TTC549 (cell line): ENCODE data around the gene CACNB2.
A peak's percentile ranks its signal among the peaks of the same experiment; 100 is the strongest.

Experiments used
- FAIRE-seq: peaks from 2 replicates; lab custom pipeline; 2012; peaks lifted over from hg19 to GRCh38; lab: Jason Lieb, UNC

Gene CACNB2

DNA sequence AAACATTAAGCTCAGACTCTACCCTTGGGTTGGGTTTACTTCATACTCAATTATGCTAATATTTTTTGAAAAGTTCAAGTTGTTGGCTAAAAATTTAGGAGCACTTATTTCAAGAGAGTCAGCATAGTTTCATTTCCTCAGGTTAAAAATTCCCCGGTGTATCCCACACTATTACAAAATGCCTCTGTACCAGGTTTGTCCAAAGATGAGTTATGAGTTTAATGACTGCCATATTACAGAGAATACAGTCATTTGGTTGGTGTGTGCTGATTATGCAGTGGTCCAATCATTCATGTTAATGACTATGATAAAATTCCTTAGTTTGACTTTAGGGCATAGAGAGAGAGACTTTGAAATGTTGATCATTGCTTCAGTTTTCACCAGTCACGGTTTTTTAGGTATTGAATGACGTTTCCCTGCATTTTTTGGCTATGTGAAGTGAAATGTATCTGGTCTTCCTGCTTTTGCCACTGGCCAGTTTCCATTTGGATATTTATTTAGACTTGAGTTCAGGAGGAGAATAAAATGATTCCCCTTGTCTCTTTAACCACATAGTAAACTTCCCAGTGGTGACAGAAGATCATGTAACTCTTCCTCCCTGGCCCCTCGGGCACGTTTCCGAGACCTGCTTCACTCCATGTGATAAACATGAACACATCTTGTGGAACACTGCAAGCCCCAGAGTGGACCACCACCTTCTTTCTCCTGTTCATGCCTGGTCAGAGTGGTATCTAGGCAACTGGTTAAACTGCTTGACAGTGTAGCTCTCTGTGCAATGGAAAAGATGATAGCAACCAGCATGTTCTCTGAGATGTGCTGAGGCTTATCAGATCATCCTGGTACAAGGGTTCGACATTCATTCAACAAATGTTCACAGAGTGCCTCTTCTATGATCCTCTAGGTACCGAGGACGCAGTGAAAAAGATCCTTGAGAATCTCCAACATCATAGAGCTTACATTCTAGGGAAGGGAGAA, 153.6 kb downstream of the CACNB2 start:
- no peak for FAIRE-seq

- no peak for FAIRE-seq
These were observed 154.4 kb downstream of the CACNB2 start for GRCh38 chr10:18294633-18295032.

DNA sequence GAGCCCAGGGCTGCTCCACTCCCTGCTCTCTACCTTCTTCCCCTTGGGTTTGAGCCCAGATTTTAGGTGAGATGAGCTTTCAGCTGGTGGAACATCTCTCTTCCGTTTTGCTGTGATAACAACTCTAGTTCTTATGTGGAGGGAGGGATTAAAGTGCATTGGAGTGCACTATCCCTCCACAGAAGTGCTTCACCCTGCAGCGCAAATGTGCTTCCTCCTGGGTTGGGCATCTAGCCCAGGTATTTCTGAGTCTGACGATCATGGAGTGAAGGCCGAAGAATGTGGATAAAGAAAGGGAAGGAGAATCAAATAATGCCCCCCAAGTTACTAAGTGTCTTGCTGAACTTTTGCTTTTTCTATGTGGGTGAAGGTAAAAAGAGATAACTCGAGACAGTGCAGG, 157.4 kb downstream of the CACNB2 start:
- FAIRE-seq: no peak

GRCh38 chr10:18298256-18298655, 158.0 kb downstream of the CACNB2 start:
- FAIRE-seq: no peak

DNA sequence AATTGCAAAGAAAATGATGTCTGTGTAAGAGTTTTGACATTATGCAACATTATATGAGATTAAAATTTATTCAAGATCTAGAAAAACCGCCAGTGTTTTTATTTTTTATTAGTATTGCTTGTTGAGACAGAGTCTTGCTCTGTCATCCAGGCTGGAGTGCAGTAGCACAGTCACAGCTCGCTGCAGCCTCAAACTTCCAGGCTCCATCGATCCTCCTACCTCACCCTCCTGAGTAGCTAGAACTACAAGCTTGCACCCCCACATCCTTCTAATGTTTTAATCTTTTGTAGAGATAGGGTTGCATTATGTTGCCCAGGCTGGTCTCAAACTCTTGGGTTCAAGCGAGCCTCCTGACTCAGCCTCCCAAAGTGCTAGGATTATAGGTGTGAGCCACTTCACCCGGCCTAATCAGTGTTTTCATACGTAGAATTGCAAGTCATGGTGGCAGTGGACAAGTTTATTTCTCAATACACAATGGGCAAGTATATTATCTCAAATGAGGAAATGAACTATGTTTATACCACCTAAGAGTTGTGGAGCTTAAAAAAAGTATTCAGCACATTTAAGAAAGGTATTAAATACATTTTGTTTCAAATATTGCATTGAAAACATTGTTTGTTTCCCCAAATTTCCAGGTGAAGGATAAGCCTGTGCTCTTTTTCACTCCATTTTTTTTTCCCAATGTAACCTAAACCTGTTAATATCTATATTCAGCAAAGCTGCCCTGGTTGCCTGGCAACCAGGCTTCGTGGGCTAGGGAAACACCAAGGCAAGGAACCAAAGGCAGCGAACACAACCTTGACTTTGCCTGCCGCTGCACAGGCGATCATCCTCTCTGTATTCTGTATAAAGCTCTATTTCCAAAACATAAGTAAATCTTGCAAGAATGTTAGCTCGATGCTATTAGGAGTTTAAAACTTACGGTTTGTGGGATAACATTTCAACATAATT, 163.9 kb downstream of the CACNB2 start:
- no peak for FAIRE-seq

- no peak for FAIRE-seq
These were observed 165.8 kb downstream of the CACNB2 start for GRCh38 chr10:18306031-18306430.

DNA sequence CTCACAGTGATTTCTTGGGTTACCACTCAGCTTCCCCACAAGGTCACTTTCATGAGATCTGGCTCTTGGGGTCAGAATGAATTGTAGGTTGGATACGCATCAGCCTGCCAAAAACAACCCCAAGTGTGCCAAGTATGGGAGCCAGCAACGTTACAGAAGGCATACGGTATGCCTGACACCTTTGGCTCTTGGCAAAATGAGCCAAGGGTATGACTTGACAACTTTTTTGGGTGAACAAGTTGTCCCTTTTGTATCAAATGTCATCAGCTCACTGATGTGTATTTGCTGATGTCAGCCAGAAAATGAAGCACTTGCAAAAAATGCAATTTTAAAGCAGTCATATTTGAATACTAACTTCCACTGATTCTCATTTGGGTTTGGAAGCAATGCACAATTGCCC, 168.4 kb downstream of the CACNB2 start:
- FAIRE-seq: no peak

- FAIRE-seq: no peak
These were observed 170.5 kb downstream of the CACNB2 start for GRCh38 chr10:18310761-18311160.

DNA sequence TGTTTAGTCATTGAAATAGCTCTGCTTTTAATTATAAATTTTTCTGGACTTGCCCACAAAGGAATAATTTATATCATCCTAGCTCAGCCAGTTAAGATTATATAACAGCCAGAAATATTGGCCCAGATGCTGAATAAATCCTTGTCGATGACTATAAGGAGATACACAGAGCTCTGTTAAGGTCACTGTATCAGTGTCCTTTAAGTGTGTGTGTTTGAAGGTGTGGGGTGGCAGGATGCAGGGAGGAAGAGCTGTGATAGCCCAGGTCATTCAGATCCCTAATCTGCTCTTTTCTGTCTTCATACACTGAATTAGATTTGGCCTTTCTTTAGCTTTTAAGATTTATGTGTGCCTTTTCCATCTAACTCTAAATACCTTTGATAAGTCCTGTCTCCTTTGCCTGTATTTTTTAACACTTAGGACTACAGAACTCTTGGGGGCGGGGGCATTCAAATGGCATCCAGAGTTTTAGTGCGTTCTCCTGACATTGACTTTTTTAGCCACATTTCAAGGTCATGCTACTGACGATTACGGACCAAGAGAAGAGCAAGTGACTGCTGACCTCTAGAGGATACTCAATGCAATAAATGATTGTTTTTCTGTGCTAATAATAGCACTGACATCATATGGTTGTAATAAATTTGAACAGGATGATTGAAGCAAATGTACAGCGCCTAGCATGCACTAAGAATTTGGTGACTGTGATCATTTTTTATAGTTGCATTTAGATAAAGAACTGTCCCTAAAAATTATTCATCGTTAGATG, 172.3 kb downstream of the CACNB2 start:
- FAIRE-seq: peak; percentile 47

- FAIRE-seq: no peak
These were observed 172.9 kb downstream of the CACNB2 start for GRCh38 chr10:18313140-18313530.

- FAIRE-seq: no peak
These were observed 173.4 kb downstream of the CACNB2 start for GRCh38 chr10:18313626-18314025.

DNA sequence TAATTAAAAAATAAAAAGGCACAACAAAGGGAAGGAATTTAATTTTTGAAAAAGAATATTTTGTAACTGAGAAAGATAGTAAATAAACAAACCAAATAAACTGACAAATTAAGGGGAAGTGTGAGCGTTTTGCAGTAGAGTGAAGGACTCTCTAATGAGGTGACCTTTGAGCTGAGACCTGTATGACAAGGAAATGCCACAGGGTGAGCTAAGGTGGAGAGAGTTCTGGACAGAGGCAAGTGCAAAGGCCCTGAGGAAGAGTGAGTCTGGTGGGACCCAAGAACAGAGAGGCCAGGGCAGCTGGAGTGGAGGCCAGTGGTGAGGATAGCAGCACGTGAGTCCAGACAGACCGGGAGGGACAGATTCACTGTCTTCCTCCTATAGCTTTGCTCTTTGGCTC, 179.4 kb downstream of the CACNB2 start:
- no peak for FAIRE-seq

GRCh38 chr10:18321371-18321770, 181.1 kb downstream of the CACNB2 start:
- no peak for FAIRE-seq

GRCh38 chr10:18323916-18324315, 183.7 kb downstream of the CACNB2 start:
- FAIRE-seq: no peak

- FAIRE-seq: no peak
These were observed 185.2 kb downstream of the CACNB2 start for GRCh38 chr10:18325410-18325809.

- no peak for FAIRE-seq
These were observed 185.8 kb downstream of the CACNB2 start for GRCh38 chr10:18325889-18326531.

DNA sequence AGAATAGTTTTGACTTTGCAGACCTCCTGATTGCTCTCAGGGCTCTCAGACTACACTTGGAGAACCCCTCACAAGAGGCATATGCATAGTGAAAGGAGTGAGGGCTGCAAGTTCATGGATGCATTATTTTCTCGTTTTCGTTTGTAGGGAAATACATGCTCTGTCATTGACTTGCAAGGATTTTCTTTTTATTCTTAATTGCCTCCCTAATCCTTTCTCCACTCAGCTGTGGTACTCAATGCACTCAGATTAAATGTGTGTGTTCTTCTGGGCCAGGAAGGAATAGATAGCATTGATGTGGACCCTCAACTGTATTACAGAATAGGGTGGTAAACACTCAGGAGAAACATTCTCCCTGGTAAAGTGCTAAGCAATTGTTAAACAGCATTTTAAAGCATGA, 188.7 kb downstream of the CACNB2 start:
- FAIRE-seq: no peak

DNA sequence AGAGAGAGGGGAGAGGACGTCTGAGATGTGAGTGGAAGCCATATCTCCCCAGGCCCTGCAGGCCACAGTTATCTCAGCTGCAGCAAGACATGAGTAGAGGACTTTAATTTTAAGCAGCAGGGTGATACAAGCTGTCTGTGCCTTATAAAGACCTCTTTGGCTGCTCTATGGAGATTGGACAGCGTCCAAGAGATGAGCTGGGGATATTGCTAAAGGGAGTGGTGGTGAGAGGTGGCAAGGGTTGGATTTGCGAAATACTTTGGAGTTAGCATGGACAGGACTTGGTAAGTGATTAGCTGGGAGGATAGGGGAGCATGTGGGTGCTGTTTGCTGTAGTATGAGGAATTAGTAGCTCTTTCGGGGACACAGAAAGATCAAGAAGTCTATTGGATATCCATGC, 191.8 kb downstream of the CACNB2 start:
- no peak for FAIRE-seq

DNA sequence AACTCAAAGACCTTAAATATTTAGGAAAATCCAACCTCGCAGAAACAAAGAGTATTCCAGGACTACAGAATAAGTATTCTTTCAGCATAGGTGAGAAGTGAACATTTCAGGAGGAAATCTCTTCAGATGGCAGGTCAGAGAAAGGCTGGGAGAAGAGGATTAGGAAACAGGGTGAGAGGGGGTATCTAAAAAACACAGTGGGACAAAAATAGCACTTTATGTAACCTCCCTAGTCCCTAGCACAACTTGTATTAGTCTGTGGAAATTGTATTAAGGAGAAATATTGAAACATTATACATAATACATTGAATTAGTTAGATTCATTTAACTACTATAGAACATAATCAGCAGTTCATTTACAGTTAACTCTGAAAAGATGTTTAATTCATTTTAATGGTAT, 192.3 kb downstream of the CACNB2 start:
- no peak for FAIRE-seq

DNA sequence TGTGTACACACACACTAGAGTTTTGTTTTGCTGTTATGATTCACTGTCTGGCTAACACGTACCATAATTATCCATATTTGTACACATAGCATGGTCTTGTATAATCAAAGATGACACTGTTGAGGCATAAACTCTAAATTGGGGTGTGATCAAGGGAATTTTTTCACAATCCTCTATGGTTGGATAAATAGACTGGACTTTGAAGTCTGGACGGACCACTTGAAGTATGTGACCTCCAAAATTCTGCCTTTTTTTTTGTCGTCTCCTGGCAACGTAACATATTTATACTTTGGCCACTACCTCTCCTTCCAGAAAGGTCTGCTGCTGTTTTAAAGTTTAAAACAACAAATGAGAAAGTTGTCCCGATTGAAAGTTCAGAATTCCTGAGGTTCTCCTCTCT, 193.4 kb downstream of the CACNB2 start:
- FAIRE-seq: no peak

DNA sequence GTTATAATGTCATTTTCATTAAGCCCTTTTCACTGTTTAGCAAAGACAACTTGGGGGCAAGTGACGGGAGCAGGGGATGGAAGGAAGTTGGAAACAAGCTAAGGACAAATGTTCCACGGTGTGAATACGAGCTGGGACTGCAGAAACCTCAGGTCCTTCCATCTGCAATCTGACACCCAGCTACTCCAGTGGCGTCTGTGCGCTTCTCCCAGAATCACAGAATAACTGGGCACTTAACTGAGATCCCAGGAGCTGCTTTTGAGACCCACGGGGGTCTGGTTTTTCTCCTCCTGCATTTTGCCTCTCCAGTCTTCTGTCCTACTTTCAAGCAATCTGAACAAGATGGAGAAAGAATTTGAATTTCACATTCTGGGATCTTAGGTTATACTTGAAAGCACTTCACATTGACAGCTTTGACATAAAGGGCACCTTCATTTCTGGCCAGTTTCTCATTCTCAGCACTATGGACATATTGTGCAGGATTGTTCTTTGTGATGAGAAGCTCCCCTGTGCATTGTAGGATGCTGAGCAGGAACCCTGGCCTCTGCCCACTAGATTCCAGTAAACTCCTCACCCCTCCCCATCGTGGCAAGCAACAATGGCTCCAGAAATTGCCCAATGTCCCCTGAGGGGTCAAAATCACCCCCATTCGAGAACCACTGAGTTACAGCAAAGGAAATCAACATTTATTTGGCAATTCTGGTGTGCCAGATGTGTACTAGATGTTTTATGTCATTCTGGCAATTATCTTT, 194.1 kb downstream of the CACNB2 start:
- no peak for FAIRE-seq
